Measurements from ENCODE around the gene ZNF41. TPM values are rescaled to one million over a fixed set of nuclear protein-coding genes. Genes with fewer than 3 reads are reported as not detected.

ZNF41 gene
- total RNA-seq, 1 donor from 2014 or later, result 4.1 TPM

DNA sequence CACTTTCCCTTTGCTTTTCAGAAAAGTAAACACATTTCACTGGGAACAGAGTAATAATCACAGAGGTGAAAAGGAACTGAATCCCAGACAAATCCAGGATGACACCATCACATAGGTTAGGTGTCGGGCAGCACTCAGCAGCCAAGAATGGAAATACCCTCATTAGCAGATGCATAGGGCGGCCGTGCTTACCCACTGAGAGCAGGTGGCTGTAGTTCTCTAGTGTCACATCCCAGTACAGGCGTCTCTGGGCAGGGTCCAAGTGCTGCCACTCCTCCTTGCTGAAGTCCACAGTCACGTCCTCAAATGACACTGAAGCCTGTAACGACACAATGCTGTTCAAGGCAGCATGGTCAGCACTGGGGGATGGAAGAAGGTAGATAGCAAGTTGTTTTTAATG is 26.9 kb downstream of the ZNF41 start:
- TF ChIP-seq, protein P1, sequence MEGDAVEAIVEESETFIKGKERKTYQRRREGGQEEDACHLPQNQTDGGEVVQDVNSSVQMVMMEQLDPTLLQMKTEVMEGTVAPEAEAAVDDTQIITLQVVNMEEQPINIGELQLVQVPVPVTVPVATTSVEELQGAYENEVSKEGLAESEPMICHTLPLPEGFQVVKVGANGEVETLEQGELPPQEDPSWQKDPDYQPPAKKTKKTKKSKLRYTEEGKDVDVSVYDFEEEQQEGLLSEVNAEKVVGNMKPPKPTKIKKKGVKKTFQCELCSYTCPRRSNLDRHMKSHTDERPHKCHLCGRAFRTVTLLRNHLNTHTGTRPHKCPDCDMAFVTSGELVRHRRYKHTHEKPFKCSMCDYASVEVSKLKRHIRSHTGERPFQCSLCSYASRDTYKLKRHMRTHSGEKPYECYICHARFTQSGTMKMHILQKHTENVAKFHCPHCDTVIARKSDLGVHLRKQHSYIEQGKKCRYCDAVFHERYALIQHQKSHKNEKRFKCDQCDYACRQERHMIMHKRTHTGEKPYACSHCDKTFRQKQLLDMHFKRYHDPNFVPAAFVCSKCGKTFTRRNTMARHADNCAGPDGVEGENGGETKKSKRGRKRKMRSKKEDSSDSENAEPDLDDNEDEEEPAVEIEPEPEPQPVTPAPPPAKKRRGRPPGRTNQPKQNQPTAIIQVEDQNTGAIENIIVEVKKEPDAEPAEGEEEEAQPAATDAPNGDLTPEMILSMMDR (IDR thresholded peaks at IDR 0.05; ENCODE audit: insufficient read depth, low read length, poor library complexity, severe bottlenecking), result no peak
- Histone ChIP-seq H3K4me3 (ENCODE audit: low read depth, low read length) (no peak overlapping the region), H3K36me3 (ENCODE audit: control insufficient read depth, insufficient read depth, low read length) (no peaks in the 10 kb centered on the region), H3K27me3 (ENCODE audit: control insufficient read depth, insufficient read depth, low read length) (no peaks in the 10 kb centered on the region)
- DNase-seq (ENCODE audit: low read depth), result no peak

DNA sequence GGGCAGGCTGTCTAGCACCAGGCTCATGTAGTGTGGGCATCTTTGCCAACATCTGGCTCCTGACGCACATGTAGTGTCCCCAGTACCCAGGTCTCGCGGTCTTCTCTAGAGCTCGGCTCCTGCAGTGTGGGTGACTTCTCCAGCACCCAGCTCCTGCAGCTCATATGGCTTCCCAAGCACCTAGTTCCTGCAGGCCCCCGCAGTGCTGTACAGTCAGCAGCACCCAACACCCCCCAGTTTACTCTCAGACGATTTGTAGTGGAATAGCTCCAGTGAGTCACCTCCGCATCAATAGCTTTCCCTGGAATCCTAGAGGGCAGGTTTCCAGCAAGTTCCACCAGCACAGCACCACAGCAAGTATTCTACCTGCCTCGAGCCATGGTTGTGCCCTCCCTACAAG is 30.9 kb downstream of the ZNF41 start:
- no peak for DNase-seq (ENCODE audit: low read depth)
- TF ChIP-seq, protein P1 (IDR thresholded peaks at IDR 0.05; ENCODE audit: insufficient read depth, low read length, poor library complexity, severe bottlenecking), result no peak
- no peak overlapping the region for H3K4me3 ChIP-seq (ENCODE audit: low read depth, low read length)
- no peaks in the 10 kb centered on the region for H3K36me3 ChIP-seq (ENCODE audit: control insufficient read depth, insufficient read depth, low read length)
- no peaks in the 10 kb centered on the region for H3K27me3 ChIP-seq (ENCODE audit: control insufficient read depth, insufficient read depth, low read length)

DNA sequence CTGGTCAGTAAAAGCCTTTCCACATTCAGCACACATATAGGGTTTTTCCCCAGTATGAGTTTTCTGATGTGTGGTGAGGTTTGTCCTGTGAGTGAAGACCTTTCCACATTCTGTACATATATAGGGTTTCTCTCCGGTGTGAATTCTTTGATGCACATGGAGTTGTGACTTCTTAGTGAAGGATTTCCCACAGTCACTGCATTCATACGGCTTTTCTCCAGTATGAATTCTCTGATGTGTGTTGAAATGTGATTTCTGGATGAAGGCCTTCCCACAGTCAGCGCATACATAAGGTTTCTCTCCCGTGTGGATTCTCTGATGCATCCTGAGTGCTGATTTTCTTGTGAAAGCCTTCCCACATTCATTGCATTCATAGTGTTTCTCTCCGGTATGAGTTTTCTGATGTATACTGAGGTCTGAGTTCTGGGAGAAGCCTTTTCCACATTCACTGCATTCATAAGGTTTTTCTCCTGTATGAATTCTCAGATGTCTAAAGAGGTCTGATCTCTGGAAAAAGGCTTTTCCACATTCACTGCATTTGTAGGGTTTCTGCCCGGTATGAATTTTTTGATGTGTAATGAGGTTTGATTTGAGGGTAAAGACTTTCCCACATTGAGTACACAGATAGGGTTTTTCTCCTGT is 34.7 kb downstream of the ZNF41 start:
- TF ChIP-seq, protein P1 (IDR thresholded peaks at IDR 0.05; ENCODE audit: insufficient read depth, low read length, poor library complexity, severe bottlenecking), result no peak
- H3K4me3 ChIP-seq (ENCODE audit: low read depth, low read length), result no peak overlapping the region

DNA sequence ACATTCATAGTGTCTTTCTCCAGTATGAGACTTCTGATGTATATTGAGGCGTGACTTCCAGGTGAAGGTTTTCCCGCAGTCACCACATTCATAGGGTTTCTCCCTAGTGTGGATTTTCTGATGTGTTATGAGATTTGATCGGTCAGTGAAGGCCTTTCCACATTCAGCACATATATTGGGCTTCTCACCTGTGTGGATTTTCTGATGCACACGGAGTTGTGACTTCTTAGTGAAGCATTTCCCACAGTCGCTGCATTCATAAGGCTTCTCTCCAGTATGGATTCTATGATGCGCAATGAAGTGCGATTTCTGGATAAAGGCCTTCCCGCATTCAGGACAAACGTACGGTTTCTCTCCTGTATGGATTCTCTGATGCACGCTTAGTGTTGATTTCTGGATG is 35.4 kb downstream of the ZNF41 start:
- Histone ChIP-seq H3K36me3 (ENCODE audit: control insufficient read depth, insufficient read depth, low read length) (no peaks in the 10 kb centered on the region), H3K27me3 (ENCODE audit: control insufficient read depth, insufficient read depth, low read length) (no peaks in the 10 kb centered on the region), H3K4me3 (ENCODE audit: low read depth, low read length) (no peak overlapping the region)
- TF ChIP-seq, protein P1 (IDR thresholded peaks at IDR 0.05; ENCODE audit: insufficient read depth, low read length, poor library complexity, severe bottlenecking), result no peak
- DNase-seq (ENCODE audit: low read depth), result no peak

More for the DNA sequence above, 34.7 kb downstream of the ZNF41 start:
- H3K27me3 ChIP-seq (ENCODE audit: control insufficient read depth, insufficient read depth, low read length), result no peaks in the 10 kb centered on the region
- H3K36me3 ChIP-seq (ENCODE audit: control insufficient read depth, insufficient read depth, low read length), result no peaks in the 10 kb centered on the region
- no peak for DNase-seq (ENCODE audit: low read depth)

DNA sequence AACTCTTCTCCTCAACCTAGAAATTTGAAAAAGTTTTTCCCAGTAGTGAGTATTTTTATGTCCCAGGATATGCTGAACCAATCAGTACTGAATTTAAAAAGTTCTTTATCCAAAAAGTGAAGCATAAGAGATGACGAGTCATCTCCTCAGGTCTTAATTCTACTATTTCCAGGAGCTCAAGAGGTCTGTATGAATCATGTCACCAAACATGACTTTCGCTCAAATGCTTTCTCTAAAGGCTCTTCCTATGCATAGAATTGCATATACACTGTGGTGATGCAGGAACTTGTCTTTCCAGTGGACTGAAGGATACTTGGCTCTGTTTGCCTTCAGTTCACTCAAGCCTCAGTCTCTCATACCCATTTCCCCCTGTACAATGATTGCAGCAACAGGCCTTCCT is 36.1 kb downstream of the ZNF41 start:
- DNase-seq (ENCODE audit: low read depth), result no peak
- Histone ChIP-seq H3K27me3 (ENCODE audit: control insufficient read depth, insufficient read depth, low read length) (no peaks in the 10 kb centered on the region), H3K4me3 (ENCODE audit: low read depth, low read length) (no peak overlapping the region), H3K36me3 (ENCODE audit: control insufficient read depth, insufficient read depth, low read length) (no peaks in the 10 kb centered on the region)
- TF ChIP-seq, protein P1 (IDR thresholded peaks at IDR 0.05; ENCODE audit: insufficient read depth, low read length, poor library complexity, severe bottlenecking), result no peak

DNA sequence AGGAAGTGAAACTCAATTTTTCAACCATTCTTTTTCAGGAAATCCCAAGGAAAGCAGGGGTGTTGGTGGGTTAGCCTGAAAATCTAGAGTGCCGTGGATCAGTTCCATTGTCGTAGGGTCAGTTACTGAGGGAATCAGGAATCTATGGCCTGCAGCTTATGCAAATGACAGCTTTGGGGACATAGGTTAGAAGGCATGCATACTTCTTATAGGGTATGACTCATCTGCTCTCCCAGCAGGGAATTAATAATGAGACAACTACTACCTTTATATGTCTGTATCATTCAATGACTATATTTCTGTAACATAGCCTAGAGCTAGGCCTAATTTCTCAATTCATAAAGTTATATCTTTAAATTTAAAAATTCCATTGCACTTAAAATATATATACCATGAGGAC is 36.6 kb downstream of the ZNF41 start:
- Histone ChIP-seq H3K36me3 (ENCODE audit: control insufficient read depth, insufficient read depth, low read length) (no peaks in the 10 kb centered on the region), H3K27me3 (ENCODE audit: control insufficient read depth, insufficient read depth, low read length) (no peaks in the 10 kb centered on the region), H3K4me3 (ENCODE audit: low read depth, low read length) (no peak overlapping the region)
- TF ChIP-seq, protein P1 (IDR thresholded peaks at IDR 0.05; ENCODE audit: insufficient read depth, low read length, poor library complexity, severe bottlenecking), result no peak
- DNase-seq (ENCODE audit: low read depth), result no peak
